Fibroblast of mammary gland (primary cell): ENCODE results near the gene PRKCQ.

Source experiments
- DNase-seq: peaks from one replicate; pipeline ENCODE4 v3.0.0-alpha.2; 2010; ENCODE audit warnings: low read depth
- H3K4me3 ChIP-seq: 2 replicates; pipeline ENCODE4 v1.5.1; 2011; ENCODE audit warnings: low read depth, mild to moderate bottlenecking, low read length, moderate library complexity; ENCODE audit not compliant: control insufficient read depth
- CTCF ChIP-seq: conservative IDR thresholded peaks from 2 replicates; pipeline ENCODE4 v1.5.1; 2011; ENCODE audit warnings: low read depth, low read length, inconsistent platforms; ENCODE audit not compliant: control insufficient read depth, insufficient read depth

PRKCQ gene

DNA sequence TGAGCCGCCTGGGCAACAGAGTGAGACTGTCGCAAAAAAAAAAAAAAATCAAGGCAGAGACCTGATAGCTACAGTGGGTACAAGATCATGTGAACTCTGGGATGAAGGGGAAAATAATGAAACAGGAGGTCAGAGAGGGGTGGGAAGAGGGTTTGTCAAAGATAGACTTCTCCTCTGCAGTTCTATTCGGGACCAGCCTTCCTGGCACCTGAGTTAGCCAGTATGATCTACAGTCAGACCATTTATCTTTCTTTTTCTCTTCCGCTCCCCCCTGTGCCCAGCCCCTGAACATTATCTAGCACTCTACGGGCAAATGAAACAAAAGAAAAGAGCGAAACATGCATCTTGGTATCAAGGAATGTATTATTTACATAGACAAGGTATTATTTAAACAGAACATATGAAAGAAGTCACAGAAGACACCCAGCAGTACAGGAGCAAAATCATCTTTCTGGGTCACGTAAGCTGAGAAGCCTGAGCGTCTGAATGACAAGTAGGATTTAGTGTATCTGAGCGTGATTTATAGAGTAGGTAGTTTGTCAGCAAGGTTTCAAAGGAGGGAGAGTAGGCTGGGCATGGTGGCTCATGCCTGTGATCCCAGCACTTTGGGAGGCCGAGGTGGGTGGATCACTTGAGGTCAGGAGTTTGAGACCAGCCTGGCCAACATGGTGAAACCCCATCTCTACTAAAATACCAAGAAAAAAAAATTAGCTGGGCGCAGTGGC is 109.0 kb downstream of the PRKCQ start:
- no peak overlapping the region for H3K4me3 ChIP-seq
- no peak for DNase-seq
- no peak for TF ChIP-seq CTCF

GRCh38 chr10:6469661-6470060 is 110.4 kb downstream of the PRKCQ start:
- no peak for TF ChIP-seq CTCF
- H3K4me3 ChIP-seq: no peak overlapping the region
- no peak for DNase-seq

DNA sequence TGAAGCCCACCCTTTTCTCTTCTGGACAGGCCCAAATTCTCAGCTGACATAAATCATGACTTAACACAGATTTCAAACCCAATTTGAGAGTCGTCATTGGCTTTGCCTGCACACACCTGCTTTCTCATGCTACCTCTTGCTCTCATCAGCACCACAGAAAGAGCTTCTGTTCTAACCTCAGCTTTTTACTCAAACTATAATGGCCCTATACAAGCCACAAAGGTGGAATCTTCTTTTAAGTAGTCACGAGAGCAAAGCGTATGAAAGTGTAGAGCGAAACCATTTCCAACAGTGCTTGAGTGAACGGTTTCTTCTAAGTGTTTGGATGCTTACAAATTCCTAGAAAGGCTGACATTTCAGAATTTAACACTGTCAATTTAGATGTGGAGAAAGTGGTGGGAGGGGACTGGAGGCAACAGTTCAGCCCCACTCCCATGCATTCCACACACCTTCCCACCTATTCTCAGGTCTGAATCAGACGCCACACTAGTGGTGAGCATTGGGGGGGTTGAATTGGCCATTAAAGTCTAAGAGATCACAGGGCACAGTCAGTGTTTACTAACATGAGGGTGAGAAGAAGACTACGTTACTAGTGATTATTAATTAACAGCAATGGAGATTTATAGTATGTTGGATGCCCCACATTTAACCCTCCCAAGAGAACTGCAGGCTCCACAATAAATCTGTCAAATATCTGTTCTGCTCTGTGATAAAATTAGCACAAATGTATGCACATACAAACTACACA is 114.0 kb downstream of the PRKCQ start:
- no peak overlapping the region for H3K4me3 ChIP-seq
- DNase-seq: no peak
- TF ChIP-seq CTCF: no peak

- no peak for DNase-seq
- no peak overlapping the region for H3K4me3 ChIP-seq
- TF ChIP-seq CTCF: no peak
Measured at GRCh38 chr10:6465437-6465836, 114.6 kb downstream of the PRKCQ start.

GRCh38 chr10:6464862-6465430 is 115.1 kb downstream of the PRKCQ start:
- H3K4me3 ChIP-seq: no peak overlapping the region
- no peak for TF ChIP-seq CTCF
- no peak for DNase-seq

DNA sequence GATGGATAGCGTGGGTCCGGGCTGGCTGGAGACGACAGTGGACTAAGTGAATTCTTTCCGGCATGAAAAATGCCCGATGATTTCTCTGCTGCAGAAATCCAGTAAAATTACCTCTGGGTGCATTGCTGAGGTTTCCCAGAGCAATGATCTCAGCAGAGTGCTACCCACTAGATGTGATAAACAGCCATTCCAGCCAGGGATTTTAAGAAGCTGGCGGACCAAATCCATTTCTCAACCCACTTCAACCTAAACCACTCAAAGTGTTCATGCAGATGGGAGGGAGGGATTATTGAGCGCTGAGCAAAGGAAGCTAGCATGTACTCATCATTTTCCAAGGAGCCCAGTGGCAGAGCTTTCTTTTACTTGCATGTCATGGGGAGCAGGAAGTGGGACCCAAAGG is 116.7 kb downstream of the PRKCQ start:
- TF ChIP-seq CTCF: no peak
- DNase-seq: no peak
- H3K4me3 ChIP-seq: no peak overlapping the region
